GM23338 (cell line): ENCODE measurements around the gene PARP11. TPM values are rescaled to one million over a fixed set of nuclear protein-coding genes. Genes with fewer than 3 reads are reported as not detected.

Experiments
- CREB1 ChIP-seq: fragments of 250-450 bp; sonication (Bioruptor Pico); IDR thresholded peaks from 2 replicates; pipeline ENCODE4 v1.5.0; 2020; ENCODE audit warnings: low read depth, mild to moderate bottlenecking, moderate library complexity
- CTCF ChIP-seq, 2 experiments: fragments of 200-600 bp in 1 of 2; sonication (generic) in 1 of 2; conservative IDR thresholded peaks; 2 replicates each; pipeline versions ENCODE4 v1.5.1 to v1.6.1; 2016 to 2017; ENCODE audit warnings: antibody characterized with exemption in 2 of 2, low read depth in 2 of 2, mild to moderate bottlenecking in 2 of 2, moderate library complexity in 1 of 2
- ETS1 ChIP-seq: IDR thresholded peaks from 2 replicates; pipeline ENCODE4 v1.6.1; 2016; ENCODE audit warnings: antibody characterized with exemption
- EZH2 ChIP-seq: fragments of 200-600 bp; sonication (generic); IDR thresholded peaks from one replicate; pipeline ENCODE4 v1.8.0; 2017; ENCODE audit warnings: antibody characterized with exemption, mild to moderate bottlenecking, low read depth; ENCODE audit not compliant: unreplicated experiment
- EZH2phosphoT487 ChIP-seq: fragments of 200-600 bp; sonication (generic); IDR thresholded peaks from one replicate; pipeline ENCODE4 v1.8.1; 2018; ENCODE audit warnings: antibody characterized with exemption; ENCODE audit not compliant: unreplicated experiment
- JUNB ChIP-seq: IDR thresholded peaks from one replicate; pipeline ENCODE4 v1.6.1; 2016; ENCODE audit warnings: antibody characterized with exemption; ENCODE audit not compliant: unreplicated experiment
- NANOG ChIP-seq: IDR thresholded peaks from 2 replicates; pipeline ENCODE4 v1.6.1; 2016; ENCODE audit warnings: antibody characterized with exemption, borderline replicate concordance
- POLR2AphosphoS5 ChIP-seq: IDR thresholded peaks from 2 replicates; pipeline ENCODE4 v1.6.1; 2016; ENCODE audit warnings: antibody characterized with exemption, low read depth
- STAT1 ChIP-seq: IDR thresholded peaks from one replicate; pipeline ENCODE4 v1.6.1; 2016; ENCODE audit warnings: antibody characterized with exemption; ENCODE audit not compliant: unreplicated experiment
- ZNF114 ChIP-seq: fragments of 250-450 bp; sonication (Bioruptor Pico); IDR thresholded peaks from 2 replicates; pipeline ENCODE4 v1.5.0; 2020; ENCODE audit warnings: mild to moderate bottlenecking, moderate library complexity
- ZNF331 ChIP-seq: fragments of 250-450 bp; sonication (Bioruptor Pico); IDR thresholded peaks from 2 replicates; pipeline ENCODE4 v1.5.0; 2020; ENCODE audit warnings: low read depth, mild to moderate bottlenecking, moderate library complexity
- ZNF462 ChIP-seq: fragments of 250-450 bp; sonication (Bioruptor Pico); IDR thresholded peaks from 2 replicates; pipeline ENCODE4 v1.5.0; 2020; ENCODE audit warnings: mild to moderate bottlenecking, moderate library complexity
- polyA plus RNA-seq: library from polyadenylated mRNA; unstranded; fragments of >200 nt; fragmentation: Nextera tagmentation; extraction: Ambion mirVana; gene quantifications from 2 replicates; pipeline ENCODE4 v1.2.1, GENCODE V29; 2016
- total RNA-seq: library from RNA; depleted of rRNA; stranded (reverse); fragments of >200 nt; shearing (Covaris generic); gene quantifications from 2 replicates; pipeline ENCODE4 v1.2.3, GENCODE V29; 2014

The PARP11 gene
- total and polyA plus RNA-seq, 2 experiments from 2014 or later = 4.8 to 11.5 TPM

GRCh38 chr12:3810540-3810939 lies 62.7 kb downstream of the PARP11 start (continued):
- TF ChIP-seq ZNF462 (CRISPR knock-in tag) (no peak), POLR2AphosphoS5 (no peak), EZH2phosphoT487 (no peak), ZNF114 (CRISPR knock-in tag) (no peak), STAT1 (no peak), EZH2 (no peak), CTCF (conservative IDR thresholded peaks at IDR 0.05; ENCODE audit: low read depth in 2 of 2) (no peak), CREB1 (CRISPR knock-in tag) (no peak), ZNF331 (no peak), ETS1 (no peak), JUNB (no peak), NANOG (no peak)
